Activated naive CD8-positive, alpha-beta T cell (primary cell): Measurements from ENCODE around the gene GUSB.
"Not testable (repeated sequence)": the region's sequence is repeated elsewhere in the genome, so short reads cannot be mapped to it uniquely, and the experiment has no call there.

Source experiments
- H3K27ac Mint-ChIP-seq: one replicate; pipeline ENCODE4 v1.8.0; 2021; ENCODE audit warnings: mixed read lengths
- H3K27me3 Mint-ChIP-seq: one replicate; pipeline ENCODE4 v1.8.0; 2021; ENCODE audit warnings: mixed read lengths
- H3K36me3 Mint-ChIP-seq: one replicate; pipeline ENCODE4 v1.8.0; 2021; ENCODE audit warnings: mixed read lengths
- H3K4me1 Mint-ChIP-seq: one replicate; pipeline ENCODE4 v1.8.0; 2021; ENCODE audit warnings: low read depth, mixed read lengths
- H3K4me3 Mint-ChIP-seq: one replicate; pipeline ENCODE4 v1.8.0; 2021; ENCODE audit warnings: mild to moderate bottlenecking, mixed read lengths
- H3K9me3 Mint-ChIP-seq: one replicate; pipeline ENCODE4 v1.8.0; 2021; ENCODE audit warnings: low read depth, mixed read lengths

The GUSB gene

GRCh38 chr7:65962033-65962432 is 20.0 kb downstream of the GUSB start:
- Mint-ChIP-seq H3K4me3 (no peak overlapping the region), H3K27me3 (no peaks in the 10 kb centered on the region), H3K4me1 (no peaks in the 10 kb centered on the region), H3K9me3 (no peaks in the 10 kb centered on the region), H3K36me3 (peaks cover 3% of the 10 kb centered on the region), H3K27ac (no peak overlapping the region)

- Mint-ChIP-seq H3K27me3 (no peaks in the 10 kb centered on the region), H3K4me1 (no peaks in the 10 kb centered on the region), H3K9me3 (no peaks in the 10 kb centered on the region), H3K4me3 (no peak overlapping the region), H3K27ac (no peak overlapping the region), H3K36me3 (peaks cover 5% of the 10 kb centered on the region)
Observed at GRCh38 chr7:65960351-65961074, 21.5 kb downstream of the GUSB start.

- H3K9me3 Mint-ChIP-seq: no peaks in the 10 kb centered on the region
- H3K4me1 Mint-ChIP-seq: no peaks in the 10 kb centered on the region
- H3K27me3 Mint-ChIP-seq: no peaks in the 10 kb centered on the region
- H3K36me3 Mint-ChIP-seq: peaks cover 5% of the 10 kb centered on the region
- no peak overlapping the region for H3K4me3 Mint-ChIP-seq
- H3K27ac Mint-ChIP-seq: no peak overlapping the region
Observed at GRCh38 chr7:65955718-65956117, 26.3 kb downstream of the GUSB start.

GRCh38 chr7:65953890-65954450 is 28.0 kb downstream of the GUSB start:
- Mint-ChIP-seq H3K4me1 (no peaks in the 10 kb centered on the region), H3K27ac (no peak overlapping the region), H3K9me3 (no peaks in the 10 kb centered on the region), H3K36me3 (peaks cover 5% of the 10 kb centered on the region), H3K27me3 (no peaks in the 10 kb centered on the region), H3K4me3 (no peak overlapping the region)

GRCh38 chr7:65953001-65953720 is 28.9 kb downstream of the GUSB start:
- Mint-ChIP-seq H3K27me3 (no peaks in the 10 kb centered on the region), H3K9me3 (no peaks in the 10 kb centered on the region), H3K4me3 (no peak overlapping the region), H3K27ac (no peak overlapping the region), H3K36me3 (peaks cover 5% of the 10 kb centered on the region), H3K4me1 (no peaks in the 10 kb centered on the region)

- Mint-ChIP-seq H3K4me3 (no peak overlapping the region), H3K36me3 (peaks cover 5% of the 10 kb centered on the region), H3K4me1 (no peaks in the 10 kb centered on the region), H3K27ac (no peak overlapping the region), H3K9me3 (no peaks in the 10 kb centered on the region), H3K27me3 (no peaks in the 10 kb centered on the region)
Observed at GRCh38 chr7:65951837-65952578, 30.0 kb downstream of the GUSB start.

GRCh38 chr7:65946904-65947303 is 35.1 kb downstream of the GUSB start:
- no peaks in the 10 kb centered on the region for H3K36me3 Mint-ChIP-seq
- no peaks in the 10 kb centered on the region for H3K27me3 Mint-ChIP-seq
- no peaks in the 10 kb centered on the region for H3K9me3 Mint-ChIP-seq
- H3K4me3 Mint-ChIP-seq: no peak overlapping the region
- no peaks in the 10 kb centered on the region for H3K4me1 Mint-ChIP-seq
- H3K27ac Mint-ChIP-seq: no peak overlapping the region

GRCh38 chr7:65945787-65946186 is 36.2 kb downstream of the GUSB start:
- not testable (repeated sequence) for H3K36me3 Mint-ChIP-seq, H3K27ac Mint-ChIP-seq, H3K4me1 Mint-ChIP-seq, H3K4me3 Mint-ChIP-seq, H3K27me3 Mint-ChIP-seq, H3K9me3 Mint-ChIP-seq

- Mint-ChIP-seq H3K36me3 (peaks cover 25% of the 10 kb centered on the region), H3K27ac (no peak overlapping the region), H3K27me3 (no peaks in the 10 kb centered on the region), H3K4me1 (peaks cover 5% of the 10 kb centered on the region), H3K4me3 (no peak overlapping the region), H3K9me3 (peaks cover 9% of the 10 kb centered on the region)
Observed at GRCh38 chr7:65938336-65938895, 43.6 kb downstream of the GUSB start.

GRCh38 chr7:65937296-65937695 is 44.7 kb downstream of the GUSB start:
- H3K4me3 Mint-ChIP-seq: no peak overlapping the region
- H3K36me3 Mint-ChIP-seq: peaks cover 28% of the 10 kb centered on the region
- H3K27me3 Mint-ChIP-seq: no peaks in the 10 kb centered on the region
- H3K4me1 Mint-ChIP-seq: peaks cover 12% of the 10 kb centered on the region
- H3K9me3 Mint-ChIP-seq: peaks cover 9% of the 10 kb centered on the region
- H3K27ac Mint-ChIP-seq: no peak overlapping the region

- H3K4me1 Mint-ChIP-seq: peaks cover 31% of the 10 kb centered on the region
- no peak overlapping the region for H3K27ac Mint-ChIP-seq
- no peaks in the 10 kb centered on the region for H3K27me3 Mint-ChIP-seq
- H3K4me3 Mint-ChIP-seq: no peak overlapping the region
- peaks cover 9% of the 10 kb centered on the region for H3K9me3 Mint-ChIP-seq
- H3K36me3 Mint-ChIP-seq: peaks cover 16% of the 10 kb centered on the region
Observed at GRCh38 chr7:65931685-65932084, 50.3 kb downstream of the GUSB start.

- H3K4me3 Mint-ChIP-seq: no peak overlapping the region
- no peaks in the 10 kb centered on the region for H3K9me3 Mint-ChIP-seq
- H3K27me3 Mint-ChIP-seq: no peaks in the 10 kb centered on the region
- H3K4me1 Mint-ChIP-seq: peaks cover 22% of the 10 kb centered on the region
- peaks cover 15% of the 10 kb centered on the region for H3K36me3 Mint-ChIP-seq
- H3K27ac Mint-ChIP-seq: no peak overlapping the region
Observed at GRCh38 chr7:65927489-65928448, 54.2 kb downstream of the GUSB start.

- no peak overlapping the region for H3K4me3 Mint-ChIP-seq
- H3K27ac Mint-ChIP-seq: no peak overlapping the region
- H3K36me3 Mint-ChIP-seq: peaks cover 14% of the 10 kb centered on the region
- no peaks in the 10 kb centered on the region for H3K9me3 Mint-ChIP-seq
- peaks cover 16% of the 10 kb centered on the region for H3K4me1 Mint-ChIP-seq
- no peaks in the 10 kb centered on the region for H3K27me3 Mint-ChIP-seq
Observed at GRCh38 chr7:65926588-65926987, 55.4 kb downstream of the GUSB start.

- H3K9me3 Mint-ChIP-seq: no peaks in the 10 kb centered on the region
- H3K27ac Mint-ChIP-seq: no peak overlapping the region
- H3K4me3 Mint-ChIP-seq: no peak overlapping the region
- H3K4me1 Mint-ChIP-seq: peaks cover 5% of the 10 kb centered on the region
- H3K27me3 Mint-ChIP-seq: no peaks in the 10 kb centered on the region
- peaks cover 15% of the 10 kb centered on the region for H3K36me3 Mint-ChIP-seq
Observed at GRCh38 chr7:65925040-65925439, 57.0 kb downstream of the GUSB start.
